Measurements from ENCODE around the gene MAN1C1.

DNA sequence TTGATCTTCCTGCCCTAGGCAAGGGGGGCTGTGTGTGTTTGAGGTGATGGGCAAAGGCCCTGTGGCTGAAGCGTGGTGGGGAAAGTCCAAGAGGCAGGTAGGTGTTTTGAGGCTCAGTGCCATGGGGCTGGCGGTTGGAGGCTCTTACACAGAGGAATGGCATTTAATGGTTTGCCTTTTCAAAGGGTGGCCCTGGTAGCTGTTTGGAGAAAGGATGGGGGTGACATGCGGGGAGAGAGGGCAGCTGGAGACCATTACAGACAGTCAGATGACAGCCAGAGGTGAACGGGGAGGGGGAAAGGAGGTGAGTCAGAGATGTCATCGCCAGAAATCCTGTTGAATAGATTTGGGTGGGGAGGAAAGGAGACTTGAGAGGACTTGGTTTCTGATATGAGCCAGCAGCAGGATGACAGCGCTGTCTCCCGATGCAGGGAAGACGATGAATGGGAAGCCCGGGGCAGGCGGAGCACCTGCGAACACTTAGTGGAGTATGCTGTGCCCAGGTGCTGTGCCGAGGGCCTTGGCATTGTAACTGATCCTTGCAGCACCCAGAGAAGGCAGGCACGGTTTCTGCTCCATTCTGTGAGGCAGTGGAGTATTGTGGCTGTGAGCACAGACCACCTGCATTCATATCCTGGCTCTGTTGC lies 56.3 kb downstream of the MAN1C1 start:
- TF ChIP-seq CTCF (IDR thresholded peaks at IDR 0.05), result no peak
- TF ChIP-seq POLR2A (IDR thresholded peaks at IDR 0.05), result no peak

All from uterus (tissue), 2 donors.